HG03045 (cell line): ENCODE results near the gene SPATA6L.

Experiments
- ATAC-seq: cut with Tn5 transposase; IDR thresholded peaks from one replicate; pipeline ENCODE4 v1.9.1; 2021; ENCODE audit warnings: mild to moderate bottlenecking, moderate library complexity; ENCODE audit not compliant: unreplicated experiment

Gene SPATA6L

DNA sequence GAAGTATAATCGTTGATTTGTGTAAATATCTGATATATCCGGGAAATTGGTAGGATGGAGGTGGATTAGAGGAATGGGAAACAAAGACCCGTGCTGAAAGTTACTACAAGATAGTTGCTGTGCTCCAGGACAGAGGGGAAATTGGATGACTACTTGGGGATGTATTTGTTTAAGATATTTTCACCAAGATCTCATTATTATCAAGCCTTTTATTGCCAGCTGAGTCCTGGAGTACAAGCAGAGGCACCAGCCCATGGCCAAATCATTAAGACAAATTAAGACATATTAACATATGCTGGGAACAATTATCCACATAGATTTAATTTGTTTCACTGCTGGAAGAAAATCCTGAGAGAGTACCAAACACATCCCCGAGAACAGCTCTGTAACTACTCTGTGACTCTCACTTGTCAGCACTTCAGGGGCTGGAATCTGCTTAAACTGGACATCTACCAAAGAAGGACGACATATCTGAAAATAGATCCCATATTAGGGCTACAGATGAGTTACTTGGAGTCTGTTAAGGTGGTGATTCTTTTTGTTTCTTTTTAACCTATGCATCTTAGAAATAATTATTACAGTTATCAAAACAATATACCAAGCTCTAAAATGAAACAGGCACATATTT is 107.8 kb downstream of the SPATA6L start:
- ATAC-seq, result no peak

DNA sequence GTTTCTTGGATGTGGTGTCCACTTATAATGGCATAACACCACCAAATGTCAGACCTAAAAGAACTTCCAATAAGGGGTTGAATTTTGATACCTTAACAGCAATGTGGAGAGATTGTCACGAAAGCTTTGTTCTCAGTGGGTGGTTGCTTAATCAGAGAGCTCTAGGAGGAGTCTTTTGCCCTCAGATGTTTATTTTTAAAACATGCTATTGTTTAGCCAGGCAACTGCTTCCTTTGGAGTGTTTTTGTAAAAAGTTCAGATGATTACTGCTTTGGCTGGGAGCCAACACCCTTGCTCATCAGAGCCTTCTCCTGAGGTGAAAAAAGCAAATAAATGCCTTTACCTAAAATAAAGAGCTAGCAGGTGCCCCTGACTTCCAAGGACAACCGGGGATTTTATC is 111.0 kb downstream of the SPATA6L start:
- ATAC-seq, result no peak

DNA sequence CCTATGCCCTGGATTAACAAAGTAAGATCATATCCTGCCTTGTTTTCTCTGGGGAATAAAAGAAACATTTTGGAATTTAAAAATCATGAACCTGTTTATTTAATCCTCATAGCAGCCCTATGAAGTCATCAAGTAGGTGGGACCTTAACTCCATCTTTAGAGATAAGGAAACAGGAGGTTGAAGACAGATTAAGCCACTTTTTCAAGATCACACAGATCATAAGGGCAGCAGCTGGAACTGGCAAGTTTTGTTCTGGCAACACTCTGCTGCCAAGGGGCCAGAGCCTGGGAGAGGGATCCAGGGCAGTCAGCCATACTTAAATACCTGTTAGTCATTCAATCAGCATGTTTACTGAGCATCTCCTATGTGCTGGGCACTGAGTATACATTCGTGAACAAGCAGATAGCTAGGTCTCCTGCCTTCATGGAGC is 112.3 kb downstream of the SPATA6L start:
- ATAC-seq, result no peak

DNA sequence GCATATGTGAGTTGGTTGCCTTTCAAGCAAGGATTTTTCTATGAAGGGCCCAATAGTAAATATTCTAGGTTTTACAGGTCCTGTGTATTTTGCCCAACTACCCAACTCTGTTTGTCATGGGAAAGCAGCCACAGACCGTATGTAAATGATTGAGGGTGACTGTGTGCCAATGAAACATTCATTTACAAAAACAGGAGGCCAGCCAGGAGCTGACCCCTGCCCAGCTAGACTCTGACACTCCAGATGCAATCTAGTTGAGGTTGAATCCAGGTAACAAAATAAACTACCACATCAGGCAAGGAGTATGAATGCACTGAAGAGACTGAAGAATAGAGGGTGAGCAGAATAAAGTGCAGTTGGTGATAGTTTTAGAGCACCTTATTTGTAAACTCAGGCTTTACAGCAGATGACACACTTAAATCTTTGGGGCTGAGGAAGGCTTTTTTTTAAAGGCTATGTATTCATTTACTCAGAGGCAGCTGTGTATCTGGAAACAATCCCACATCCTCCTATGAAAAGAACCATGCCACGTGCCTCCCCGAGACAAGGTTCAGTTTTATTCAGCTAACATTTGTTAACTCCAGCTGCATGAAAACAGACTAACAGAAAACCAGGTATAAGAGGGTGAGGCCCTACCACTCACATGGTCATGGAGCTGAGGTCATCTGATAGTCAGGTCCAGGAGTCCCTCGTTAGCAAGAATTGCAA is 115.3 kb downstream of the SPATA6L start:
- ATAC-seq, result no peak

DNA sequence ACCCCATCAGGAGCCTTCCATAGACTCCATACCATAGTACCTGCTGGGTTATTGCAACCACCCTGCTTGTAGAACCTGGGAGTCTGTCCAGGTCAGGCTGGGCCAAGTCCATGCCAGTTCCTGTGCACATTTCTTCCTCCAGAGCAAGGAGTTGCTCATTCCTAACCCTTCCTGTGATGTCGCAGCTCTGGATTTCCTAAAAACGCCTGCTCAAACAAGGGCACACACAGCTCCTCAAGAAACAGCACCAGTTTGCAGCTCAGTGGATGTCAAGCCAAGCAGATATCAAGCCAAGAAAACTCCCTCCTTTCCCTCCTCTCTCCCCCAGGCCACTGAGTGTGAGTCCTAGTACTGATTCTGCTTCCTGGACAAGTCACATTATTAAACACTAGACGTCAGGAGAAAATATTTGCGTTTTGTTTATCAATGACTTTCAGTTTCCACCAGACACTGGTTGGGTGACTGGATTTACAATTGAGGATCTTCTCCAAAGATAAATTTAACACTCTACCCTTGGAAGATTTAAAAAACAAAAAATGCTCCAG is 116.5 kb downstream of the SPATA6L start:
- ATAC-seq, result no peak

DNA sequence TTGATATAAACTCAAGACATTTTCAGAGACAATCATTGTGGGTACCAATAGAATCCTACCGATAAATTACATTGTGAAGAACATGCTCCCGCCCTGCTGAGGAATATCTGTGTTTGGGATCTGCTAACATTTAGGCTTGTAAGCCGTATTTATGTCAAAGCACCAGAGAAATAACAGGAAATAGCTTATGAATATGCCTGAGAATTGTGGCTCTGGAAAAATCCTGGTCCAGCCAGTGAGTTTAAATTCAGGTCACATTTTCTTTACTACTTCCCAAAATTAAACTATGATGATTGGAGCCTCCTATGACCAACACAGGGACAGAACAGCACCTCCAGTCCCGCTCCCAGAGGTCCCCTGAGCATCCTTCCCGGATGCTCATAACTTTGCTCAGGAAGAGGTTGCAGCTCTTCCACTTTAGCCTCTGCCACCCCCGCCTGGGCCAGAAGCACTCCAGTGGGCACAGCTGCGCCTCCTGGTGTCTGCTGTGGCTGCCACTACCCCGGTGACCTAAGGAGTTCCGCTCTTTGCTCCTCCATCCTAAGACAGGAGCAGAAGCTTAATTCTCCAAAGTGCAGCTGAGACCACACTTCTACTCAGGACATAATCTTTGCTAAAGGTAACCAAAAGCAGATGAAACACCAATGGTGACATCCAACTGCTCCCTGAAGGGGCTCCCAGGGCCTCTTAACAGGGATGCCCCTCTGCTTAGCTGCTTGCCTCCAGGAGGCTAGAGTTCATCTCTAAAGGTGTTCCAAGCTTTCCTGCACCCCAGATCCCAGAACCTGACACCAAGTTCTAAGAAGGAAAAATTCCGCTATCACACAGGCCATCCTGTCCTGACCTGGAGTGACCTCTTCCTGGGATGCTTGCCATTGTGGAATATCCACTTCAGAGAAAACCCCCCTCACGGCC is 117.2 kb downstream of the SPATA6L start:
- ATAC-seq, result no peak
